Melanocyte of skin (primary cell): ENCODE results near the gene TSPY8. TPM values are rescaled to one million over a fixed set of nuclear protein-coding genes. Genes with fewer than 3 reads are reported as not detected.

ENCODE experiments used
- small RNA-seq, 2 donors: library from RNA; depleted of rRNA; stranded (forward); fragments of <200 nt; gene quantifications; one replicate each; pipeline ENCODE3, GENCODE V24; 2012
- total RNA-seq, 2 donors: library from RNA; depleted of rRNA; stranded (reverse); fragments of >200 nt; gene quantifications; 2 replicates each; pipeline ENCODE4 v1.2.3, GENCODE V29; 2012

TSPY8 gene
- not detected for total RNA-seq

GRCh38 chrY:9357497-9357896 lies at the start of gene TSPY8:
TSPY8 (plus strand) TSS chrY:9357797; CDS start chrY:9357843, 46 bp downstream.

GRCh38 chrY:9337164-9337563 lies 20.4 kb upstream of the TSPY8 start, which contains the start of gene TSPY4:
TSPY4 (plus strand) TSS chrY:9337464; CDS start chrY:9337510, 46 bp downstream.

GRCh38 chrY:9398121-9398520 lies 40.5 kb downstream of the TSPY8 start, which contains the start of gene TSPY3:
TSPY3 (plus strand) TSS chrY:9398421; CDS start chrY:9398467, 46 bp downstream.

Small RNAs within 50 kb of the gene (small RNA-seq; reads per million reads assigned to genes)
- 0 reads per million in 2 donors for gene AC006158.1

Other genes starting within 250 kb of the TSPY8 start
- not detected for gene TSPY4, start 20.3 kb upstream of the TSPY8 start, total RNA-seq
- not detected for gene TSPY3, start 40.6 kb downstream of the TSPY8 start, total RNA-seq
- not detected for gene TSPY1, start 109.2 kb downstream of the TSPY8 start, total RNA-seq
- gene TSPY9, start 129.5 kb downstream of the TSPY8 start, total RNA-seq = not detected
- gene TSPY10, start 170.1 kb downstream of the TSPY8 start, total RNA-seq = not detected